GM12878 (cell line): ENCODE data around the gene CDC6. TPM values are rescaled to one million over a fixed set of nuclear protein-coding genes. Genes with fewer than 3 reads are reported as not detected.

Experiments used
- ATAC-seq: fragments of 200-7000 bp; cut with Tn5 transposase; 3 replicates; pipeline ENCODE4 v1.9.1; 2020; ENCODE audit warnings: mild to moderate bottlenecking, moderate library complexity
- BruUV-seq: library from RNA; stranded (reverse); fragments of 400-500 nt; replicated peaks from 2 replicates; lab custom pipeline; 2021; lab: Mats Ljungman, UMichigan
- CTCF ChIA-PET: fragments of 300-600 bp; sonication (Branson Sonifier 250); formaldehyde crosslinking; extraction: SDS; loops from one replicate; lab custom pipeline; 2021; ENCODE audit warnings: inconsistent platforms; lab: Yijun Ruan, JAX
- POLR2A ChIA-PET: fragments of 350-600 bp; formaldehyde crosslinking; extraction: SDS; loops from one replicate; lab custom pipeline; 2021; ENCODE audit warnings: inconsistent platforms; lab: Charles Lee
- RAD21 ChIA-PET: fragments of 300-600 bp; sonication (Branson Sonifier 250); formaldehyde crosslinking; loops from one replicate; lab custom pipeline; 2023; ENCODE audit warnings: antibody characterized with exemption; ENCODE audit not compliant: unreplicated experiment; lab: Charles Lee
- SMC1A ChIA-PET: fragments of 300-600 bp; sonication (Branson Sonifier 250); formaldehyde crosslinking; loops from one replicate; lab custom pipeline; 2023; ENCODE audit not compliant: unreplicated experiment, uncharacterized antibody; lab: Charles Lee
- DNase-seq: peaks from one replicate; pipeline ENCODE4 v3.0.0-alpha.2; 2011; ENCODE audit warnings: low read depth, low spot score
- FAIRE-seq: peaks from 3 replicates; lab custom pipeline; 2011; peaks lifted over from hg19 to GRCh38; lab: Jason Lieb, UNC
- H2AFZ ChIP-seq: 2 replicates; pipeline ENCODE4 v1.6.0; 2011; ENCODE audit warnings: low read depth, low read length, control low read depth; ENCODE audit not compliant: control insufficient read depth
- H3K27ac ChIP-seq: 2 replicates; pipeline ENCODE4 v1.5.1; 2011; ENCODE audit warnings: control low read depth; ENCODE audit not compliant: control insufficient read depth, insufficient read depth
- H3K27me3 ChIP-seq, 2 experiments: replicated peaks in 1 of 2; 2 replicates each; pipeline versions ENCODE4 v1.6.0 to v1.6.1; 2011; ENCODE audit warnings: low read length in 1 of 2; ENCODE audit not compliant: control insufficient read depth in 2 of 2, insufficient read depth in 2 of 2
- H3K36me3 ChIP-seq, 2 experiments: 2 replicates each; pipeline ENCODE4 v1.5.1; 2011; ENCODE audit warnings: low read length in 1 of 2; ENCODE audit not compliant: control insufficient read depth in 2 of 2, insufficient read depth in 2 of 2
- H3K4me1 ChIP-seq: 2 replicates; pipeline ENCODE4 v1.6.1; 2011; ENCODE audit warnings: mild to moderate bottlenecking, low read length, moderate library complexity, mixed read lengths; ENCODE audit not compliant: control insufficient read depth, insufficient read depth
- H3K4me2 ChIP-seq: 2 replicates; pipeline ENCODE4 v1.6.0; 2011; ENCODE audit warnings: control low read depth; ENCODE audit not compliant: control insufficient read depth, insufficient read depth
- H3K4me3 ChIP-seq: fragments of 200-600 bp; sonication (generic); 2 replicates; pipeline ENCODE4 v1.5.1; 2016
- H3K79me2 ChIP-seq: 2 replicates; pipeline ENCODE4 v1.6.0; 2011; ENCODE audit warnings: low read length; ENCODE audit not compliant: control insufficient read depth, insufficient read depth
- H3K9ac ChIP-seq: 2 replicates; pipeline ENCODE4 v1.8.0; 2011; ENCODE audit warnings: low read length, control low read depth, mixed read lengths; ENCODE audit not compliant: control insufficient read depth, insufficient read depth
- H3K9me3 ChIP-seq: replicated peaks from 3 replicates; pipeline ENCODE4 v1.5.1; 2011; ENCODE audit warnings: mild to moderate bottlenecking, low read length; ENCODE audit not compliant: control insufficient read depth, insufficient read depth
- H4K20me1 ChIP-seq: 2 replicates; pipeline ENCODE4 v1.6.0; 2011; ENCODE audit not compliant: control insufficient read depth, insufficient read depth
- BHLHE40 ChIP-seq, 2 experiments: fragments of 450-650 bp in 1 of 2; IDR thresholded peaks; 2 replicates each; pipeline ENCODE4 v1.6.1; 2011 to 2017; ENCODE audit warnings: low read depth in 2 of 2, borderline replicate concordance in 1 of 2, improper control_type of control experiment in 1 of 2, low read length in 1 of 2, mild to moderate bottlenecking in 1 of 2
- CTCF ChIP-seq, 3 experiments: IDR thresholded peaks in 2 of 3; conservative IDR thresholded peaks in 1 of 3; 2 replicates each; pipeline ENCODE4 v1.5.1; 2011; ENCODE audit warnings: low read depth in 3 of 3, low read length in 3 of 3, mild to moderate bottlenecking in 3 of 3, control low read depth in 2 of 3, moderate library complexity in 2 of 3, inconsistent platforms in 1 of 3, mixed read lengths in 1 of 3; ENCODE audit not compliant: control insufficient read depth in 2 of 3, insufficient read depth in 1 of 3; ENCODE audit errors: extremely low read depth in 1 of 3
- IKZF2 ChIP-seq, 2 experiments: fragments of 450-650 bp; IDR thresholded peaks; 2 replicates each; pipeline ENCODE4 v1.6.1; 2017; ENCODE audit warnings: mild to moderate bottlenecking in 2 of 2, moderate library complexity in 2 of 2
- KLF5 ChIP-seq: fragments of 450-650 bp; IDR thresholded peaks from 2 replicates; pipeline ENCODE4 v1.6.1; 2014; ENCODE audit warnings: mild to moderate bottlenecking; ENCODE audit not compliant: partially characterized antibody
- MTA3 ChIP-seq: IDR thresholded peaks from 2 replicates; pipeline ENCODE4 v1.6.1; 2012; ENCODE audit warnings: low read length, inconsistent platforms, borderline replicate concordance
- NKRF ChIP-seq: fragments of 450-650 bp; conservative IDR thresholded peaks from 2 replicates; pipeline ENCODE4 v1.6.1; 2017; ENCODE audit warnings: mild to moderate bottlenecking, moderate library complexity
- RAD21 ChIP-seq: IDR thresholded peaks from 2 replicates; pipeline ENCODE4 v1.6.1; 2011; ENCODE audit warnings: mild to moderate bottlenecking, low read depth, low read length, moderate library complexity; ENCODE audit not compliant: insufficient read depth
- RFX5 ChIP-seq: IDR thresholded peaks from 2 replicates; pipeline ENCODE4 v1.6.1; 2011; ENCODE audit warnings: low read depth, low read length, improper control_type of control experiment
- SIN3A ChIP-seq: IDR thresholded peaks from 2 replicates; pipeline ENCODE4 v1.6.1; 2012; ENCODE audit warnings: low read depth, low read length, improper control_type of control experiment
- SMC3 ChIP-seq: IDR thresholded peaks from 2 replicates; pipeline ENCODE4 v1.6.1; 2011; ENCODE audit warnings: low read length, improper control_type of control experiment, borderline replicate concordance
- WGBS: methylation state at CpG from one replicate; pipeline ENCODE4 v1.1.6; 2016; ENCODE audit warnings: low lambda C conversion rate; ENCODE audit not compliant: insufficient replicate concordance, insufficient coverage; ENCODE audit errors: missing lambda C conversion rate; 5-methylcytosine and 5-hydroxymethylcytosine counted together
- in situ Hi-C: fragments of 300-500 bp; cut with MboI; formaldehyde crosslinking; loops from 9 replicates; pipeline ENCODE4 v1.14.3; 2018; ENCODE audit warnings: mixed read lengths
- intact Hi-C: fragments of 100-400 bp; cut with micrococcal nuclease; formaldehyde crosslinking; loops from one replicate; pipeline ENCODE4 v1.14.2; 2022; ENCODE audit not compliant: unreplicated experiment
- polyA plus RNA-seq, 11 experiments: library from polyadenylated mRNA; depleted of rRNA in 4 of 11; unstranded in 6 of 11; stranded (reverse) in 5 of 11; fragments of >200 nt; fragmentation: Nextera tagmentation in 4 of 11; fragmentation: Illumina TruSeq in 1 of 11; extraction: Ambion mirVana in 4 of 11; extraction: Trizol in 1 of 11; gene quantifications; 1 replicate in 1 of 11; 2 replicates in 10 of 11; pipeline versions ENCODE4 v1.2.1 to v1.2.3, GENCODE V29; 2011 to 2016; ENCODE audit warnings: inconsistent platforms in 2 of 11, missing spikeins in 2 of 11, low read depth in 1 of 11
- total RNA-seq, 4 experiments: library from RNA; depleted of rRNA in 3 of 4; stranded (reverse); fragments of >200 nt in 3 of 4; fragmentation: Illumina TruSeq in 1 of 4; extraction: Trizol in 1 of 4; gene quantifications; 2 replicates each; pipeline versions ENCODE4 v1.2.1 to v1.2.3, GENCODE V29; 2013 to 2021

CDC6 gene
- total and polyA plus RNA-seq, 10 of the 15 experiments (the other 5 are each of a cell fraction or from before 2014, with no cell fraction given) = 13.3 to 60.9 (median 47.6) TPM

- no TSS peak for BruUV-seq
- POLR2A ChIA-PET = interaction anchor here (1.6 kb wide), 1 partner anchor 83 kb away, joined by 3 read pairs; the partner anchor contains the start of gene WIPF2
- H3K9me3 ChIP-seq = no peaks in the 10 kb centered on the region
- TF ChIP-seq BHLHE40 (IDR thresholded peaks at IDR 0.05; ENCODE audit: borderline replicate concordance in 1 of 2, low read depth in 2 of 2, low read length in 1 of 2) (no peak), MTA3 (no peak), KLF5 (no peak), CTCF (IDR thresholded peaks at IDR 0.05 in 2 of 3, conservative IDR thresholded peaks at IDR 0.05 in 1 of 3; ENCODE audit: control insufficient read depth in 2 of 3, extremely low read depth in 1 of 3, insufficient read depth in 1 of 3, low read depth in 3 of 3, low read length in 3 of 3) (peak in 1 of 3 experiments; percentile 30; a peak in 2 of 6 replicates), SIN3A (no peak), RFX5 (no peak), IKZF2 (IDR thresholded peaks at IDR 0.05) (no peak), RAD21 (peak; percentile 35; the same call in 1 of the 2 replicates), NKRF (no peak), SMC3 (peak; percentile 18; the same call in 1 of the 2 replicates)
- TF ChIP-seq, all 136 proteins: peak for 3
- Histone ChIP-seq H3K27me3 (no peaks in the 10 kb centered on the region), H3K4me3 (no peak overlapping the region), H3K36me3 (peaks cover 4 to 20% of the 10 kb centered on the region in 2 experiments), H3K4me1 (no peaks in the 10 kb centered on the region), H3K27ac (no peak overlapping the region), H4K20me1 (no peaks in the 10 kb centered on the region), H3K9ac (no peak overlapping the region), H2AFZ (no peak overlapping the region), H3K79me2 (no peaks in the 10 kb centered on the region), H3K4me2 (no peak overlapping the region)
- in situ Hi-C loops (loop anchor here (5.0 kb wide), 1 partner anchor 51 kb away; no protein-coding TSS in a partner anchor), intact Hi-C loops (loop anchor here (5.0 kb wide), 1 partner anchor 231 kb away; no protein-coding TSS in a partner anchor)
- ATAC-seq (0 out of 3 replicates have a peak, but pooled peaks have one; percentile 26), FAIRE-seq (no peak), DNase-seq (no peak)
- WGBS = 59% methylated on average over 4 of the region's 4 CpGs
- ChIA-PET RAD21 (interaction anchor here (1.6 to 18.7 kb wide), 3 partner anchors 18 to 116 kb away, joined by 4 to 271 read pairs (median 16); partner anchors contain the start of gene TOP2A), CTCF (interaction anchor here (0.6 to 10.6 kb wide), 18 partner anchors 7 to 396 kb away, joined by 3 to 311 read pairs (median 16); partner anchors contain the start of genes CDC6 and TOP2A), SMC1A (interaction anchor here (1.0 to 10.8 kb wide), 9 partner anchors 9 to 113 kb away, joined by 3 to 142 read pairs (median 7); partner anchors contain the start of gene CDC6)
These were observed 13.6 kb downstream of the CDC6 start for GRCh38 chr17:40301315-40301714.
